Panc1 (cell line): Measurements from ENCODE around the gene PSEN2. TPM values are rescaled to one million over a fixed set of nuclear protein-coding genes. Genes with fewer than 3 reads are reported as not detected.

Experiments
- ATAC-seq: fragments of 200-7000 bp; cut with Tn5 transposase; 2 replicates; pipeline ENCODE4 v1.9.1; 2020; ENCODE audit warnings: mild to moderate bottlenecking, moderate library complexity
- BruUV-seq: library from RNA; stranded (reverse); fragments of 400-500 nt; replicated peaks from 2 replicates; lab custom pipeline; 2021; lab: Mats Ljungman, UMichigan
- CTCF ChIA-PET: fragments of 300-600 bp; sonication (Branson Sonifier 250); formaldehyde crosslinking; loops from one replicate; lab custom pipeline; 2022; ENCODE audit warnings: antibody characterized with exemption; lab: Charles Lee
- POLR2A ChIA-PET: fragments of 300-600 bp; sonication (Branson Sonifier 250); formaldehyde crosslinking; loops from one replicate; lab custom pipeline; 2022; ENCODE audit warnings: antibody characterized with exemption; lab: Charles Lee
- DNase-seq: peaks from one replicate; pipeline ENCODE4 v3.0.0-alpha.2; 2010; ENCODE audit warnings: low read depth, low spot score
- H3K27ac ChIP-seq: 2 replicates; pipeline ENCODE4 v1.5.1; 2011; ENCODE audit warnings: mild to moderate bottlenecking, low read length, inconsistent platforms
- H3K27me3 ChIP-seq: fragments of 200-500 bp; sonication (Bioruptor generic); 2 replicates; pipeline ENCODE4 v1.6.0; 2014; ENCODE audit warnings: low read length, inconsistent platforms; ENCODE audit not compliant: control insufficient read depth, insufficient read depth
- H3K36me3 ChIP-seq: fragments of 200-500 bp; sonication (Bioruptor generic); 2 replicates; pipeline ENCODE4 v1.5.1; 2014; ENCODE audit warnings: inconsistent platforms, mild to moderate bottlenecking, low read length, moderate library complexity; ENCODE audit not compliant: control insufficient read depth, insufficient read depth
- H3K4me1 ChIP-seq: 2 replicates; pipeline ENCODE4 v1.5.1; 2011; ENCODE audit warnings: inconsistent platforms, mild to moderate bottlenecking, low read length, moderate library complexity; ENCODE audit not compliant: control insufficient read depth, insufficient read depth
- H3K4me3 ChIP-seq, 2 experiments: 2 replicates each; pipeline ENCODE4 v1.5.1; 2011 to 2012; ENCODE audit warnings: low read depth in 2 of 2, low read length in 2 of 2, mild to moderate bottlenecking in 2 of 2, inconsistent platforms in 1 of 2, moderate library complexity in 1 of 2
- H3K9me3 ChIP-seq: fragments of 200-500 bp; sonication (Bioruptor generic); 2 replicates; pipeline ENCODE4 v1.5.1; 2014; ENCODE audit warnings: low read depth, mild to moderate bottlenecking, inconsistent platforms, low read length, moderate library complexity; ENCODE audit not compliant: control insufficient read depth, insufficient read depth
- CTCF ChIP-seq: fragments of 450-650 bp; IDR thresholded peaks from 2 replicates; pipeline ENCODE4 v1.5.1; 2017; ENCODE audit warnings: mild to moderate bottlenecking
- POLR2AphosphoS5 ChIP-seq: IDR thresholded peaks from 2 replicates; pipeline ENCODE4 v1.6.1; 2012; ENCODE audit warnings: mild to moderate bottlenecking, low read depth, low read length, moderate library complexity
- REST ChIP-seq, 2 experiments: IDR thresholded peaks; 2 replicates each; pipeline ENCODE4 v1.6.1; 2011 to 2012; ENCODE audit warnings: low read depth in 2 of 2, control low read depth in 1 of 2, low read length in 1 of 2, mild to moderate bottlenecking in 1 of 2, moderate library complexity in 1 of 2; ENCODE audit not compliant: insufficient read depth in 1 of 2
- SIN3A ChIP-seq: IDR thresholded peaks from 2 replicates; pipeline ENCODE4 v1.6.1; 2012; ENCODE audit warnings: low read depth, mild to moderate bottlenecking, low read length, moderate library complexity, borderline replicate concordance; ENCODE audit not compliant: insufficient read depth
- TCF7L2 ChIP-seq: IDR thresholded peaks from 2 replicates; pipeline ENCODE4 v1.6.1; 2011; ENCODE audit warnings: mild to moderate bottlenecking, low read depth, low read length, inconsistent platforms
- in situ Hi-C: cut with HindIII; loops from 2 replicates; pipeline ENCODE4 v1.10.0; 2016; ENCODE audit warnings: low sequenced_read_pairs, low pct_unique_long_range_greater_than_20kb
- intact Hi-C: fragments of 100-400 bp; cut with micrococcal nuclease; formaldehyde crosslinking; loops from one replicate; pipeline ENCODE4 v1.10.0; 2022; ENCODE audit not compliant: unreplicated experiment
- total RNA-seq: library from RNA; stranded (reverse); gene quantifications from one replicate; pipeline ENCODE4 v1.2.1, GENCODE V29; 2021; ENCODE audit not compliant: unreplicated experiment

The PSEN2 gene
- total RNA-seq, 1 experiment from 2014 or later: 33.3 TPM

- H3K36me3 ChIP-seq: no peaks in the 10 kb centered on the region
- H3K4me3 ChIP-seq: no peak overlapping the region
- CTCF ChIA-PET: interaction anchor here (0.8 to 1.9 kb wide), 2 partner anchors 192 to 193 kb away, joined by 3 to 8 read pairs; no protein-coding TSS in a partner anchor
- in situ Hi-C loops: no loop called here
- no peak for TF ChIP-seq SIN3A
- no peak for TF ChIP-seq POLR2AphosphoS5
- TF ChIP-seq CTCF: no peak
- no peak for TF ChIP-seq TCF7L2
- no peak for TF ChIP-seq REST (IDR thresholded peaks at IDR 0.05; ENCODE audit: insufficient read depth in 1 of 2, low read depth in 2 of 2, low read length in 1 of 2)
- POLR2A ChIA-PET: interaction anchor here (0.6 kb wide), 2 partner anchors 34 to 81 kb away, joined by 4 to 12 read pairs; no protein-coding TSS in a partner anchor
- H3K27me3 ChIP-seq: no peaks in the 10 kb centered on the region
- no peaks in the 10 kb centered on the region for H3K9me3 ChIP-seq
- ATAC-seq (no peak), DNase-seq (no peak)
- intact Hi-C loops: loop anchor here (5.0 kb wide), 1 partner anchor 89 kb away; the partner anchor contains the start of gene ITPKB
- peaks cover 7% of the 10 kb centered on the region for H3K4me1 ChIP-seq
- no peak overlapping the region for H3K27ac ChIP-seq
- no TSS peak for BruUV-seq
Observed at GRCh38 chr1:226826479-226827261, 43.7 kb upstream of the PSEN2 start.

DNA sequence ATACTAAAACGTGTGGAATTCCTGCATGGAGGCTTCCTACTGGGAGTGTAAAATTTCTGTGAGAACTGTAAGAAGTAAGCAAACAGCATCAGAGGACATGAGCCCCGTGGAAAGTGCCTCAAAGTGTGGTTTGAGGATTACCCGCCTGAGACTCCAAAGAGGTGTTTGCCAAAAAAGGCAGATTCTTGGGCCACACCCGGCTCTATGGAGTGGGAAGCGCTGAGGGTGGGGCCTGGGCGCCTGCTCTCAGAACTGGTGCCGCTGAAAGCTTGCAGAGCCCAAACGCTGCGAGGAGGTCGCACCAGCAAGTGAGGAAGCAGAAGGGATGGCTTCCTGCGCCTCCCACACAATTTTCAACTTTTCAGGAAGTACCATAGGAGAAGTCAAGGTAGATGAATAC lies 43.0 kb upstream of the PSEN2 start:
- Histone ChIP-seq H3K27me3 (no peaks in the 10 kb centered on the region), H3K9me3 (no peaks in the 10 kb centered on the region), H3K27ac (peak overlapping the region; percentile 73; the same call in 1 of the 2 replicates), H3K36me3 (no peaks in the 10 kb centered on the region), H3K4me3 (no peak overlapping the region), H3K4me1 (peaks cover 4% of the 10 kb centered on the region)
- CTCF ChIA-PET: interaction anchor here (1.9 kb wide), 1 partner anchor 194 kb away, joined by 8 read pairs; no protein-coding TSS in a partner anchor
- TF ChIP-seq REST (IDR thresholded peaks at IDR 0.05; ENCODE audit: insufficient read depth in 1 of 2, low read depth in 2 of 2, low read length in 1 of 2) (no peak), CTCF (no peak)
- no peak for DNase-seq
- no peak for ATAC-seq
- in situ Hi-C loops: no loop called here
- intact Hi-C loops: loop anchor here (5.0 kb wide), 1 partner anchor 90 kb away; the partner anchor contains the start of gene ITPKB
- BruUV-seq: no TSS peak
- POLR2A ChIA-PET: no interaction called here
